Calu3 (cell line): ENCODE measurements around the gene DNAJC7. TPM values are rescaled to one million over a fixed set of nuclear protein-coding genes. Genes with fewer than 3 reads are reported as not detected.
A peak's percentile ranks its signal among the peaks of the same experiment; 100 is the strongest.

ENCODE experiments used
- BruUV-seq: library from RNA; stranded (reverse); fragments of 400-500 nt; replicated peaks from 2 replicates; lab custom pipeline; 2021; lab: Mats Ljungman, UMichigan
- CTCF ChIA-PET: fragments of 300-600 bp; sonication (Branson Sonifier 250); formaldehyde crosslinking; loops from one replicate; lab custom pipeline; 2022; ENCODE audit warnings: antibody characterized with exemption; lab: Charles Lee
- DNase-seq: peaks from one replicate; pipeline ENCODE4 v3.0.0; 2022
- H3K27ac Mint-ChIP-seq: one replicate; pipeline ENCODE4 v1.8.0; 2022; ENCODE audit warnings: mixed read lengths; ENCODE audit not compliant: unreplicated experiment
- H3K27me3 Mint-ChIP-seq: one replicate; pipeline ENCODE4 v1.8.0; 2022; ENCODE audit warnings: mixed read lengths; ENCODE audit not compliant: unreplicated experiment
- H3K36me3 Mint-ChIP-seq: one replicate; pipeline ENCODE4 v1.8.0; 2022; ENCODE audit warnings: mild to moderate bottlenecking, moderate library complexity, mixed read lengths; ENCODE audit not compliant: insufficient read depth, unreplicated experiment
- H3K4me1 Mint-ChIP-seq: one replicate; pipeline ENCODE4 v1.8.0; 2022; ENCODE audit warnings: mild to moderate bottlenecking, low read depth, mixed read lengths; ENCODE audit not compliant: unreplicated experiment
- H3K4me3 Mint-ChIP-seq: one replicate; pipeline ENCODE4 v1.8.0; 2022; ENCODE audit warnings: mild to moderate bottlenecking, low read depth, moderate library complexity, mixed read lengths; ENCODE audit not compliant: unreplicated experiment
- H3K9me3 Mint-ChIP-seq: one replicate; pipeline ENCODE4 v1.8.0; 2022; ENCODE audit warnings: low read depth, mixed read lengths; ENCODE audit not compliant: unreplicated experiment
- CTCF ChIP-seq: fragments of 200-600 bp; IDR thresholded peaks from one replicate; pipeline ENCODE4 v1.8.0; 2022; ENCODE audit warnings: antibody characterized with exemption; ENCODE audit not compliant: unreplicated experiment
- intact Hi-C: fragments of 100-400 bp; cut with micrococcal nuclease; formaldehyde crosslinking; loops from one replicate; pipeline ENCODE4 v1.10.0; 2022; ENCODE audit not compliant: unreplicated experiment
- total RNA-seq: library from RNA; stranded (reverse); gene quantifications from 2 replicates; pipeline ENCODE4 v1.2.3, GENCODE V29; 2022

Gene DNAJC7
- total RNA-seq, 1 experiment from 2014 or later = 184 TPM

- CTCF ChIA-PET = interaction anchor here (1.2 to 1.7 kb wide), 3 partner anchors 17 to 45 kb away, joined by 3 to 7 read pairs (median 5); partner anchors contain the start of gene DNAJC7
- TF ChIP-seq CTCF = no peak
- no TSS peak for BruUV-seq
- Mint-ChIP-seq H3K4me1 (peaks cover 16% of the 10 kb centered on the region), H3K4me3 (no peak overlapping the region), H3K9me3 (no peaks in the 10 kb centered on the region), H3K27ac (peak overlapping the region; percentile 76), H3K27me3 (no peaks in the 10 kb centered on the region), H3K36me3 (peaks cover 97% of the 10 kb centered on the region)
- intact Hi-C loops = no loop called here
- DNase-seq = peak; percentile 51
Measured at GRCh38 chr17:41972571-41973407, 44.5 kb downstream of the DNAJC7 start.

- no peak overlapping the region for H3K4me3 Mint-ChIP-seq
- no peaks in the 10 kb centered on the region for H3K27me3 Mint-ChIP-seq
- BruUV-seq = no TSS peak
- CTCF ChIA-PET = interaction anchor here (1.4 to 1.7 kb wide), 2 partner anchors 18 to 46 kb away, joined by 5 to 7 read pairs; partner anchors contain the start of gene DNAJC7
- intact Hi-C loops = no loop called here
- DNase-seq = no peak
- no peak for TF ChIP-seq CTCF
- H3K9me3 Mint-ChIP-seq = no peaks in the 10 kb centered on the region
- peaks cover 98% of the 10 kb centered on the region for H3K36me3 Mint-ChIP-seq
- H3K4me1 Mint-ChIP-seq = peaks cover 16% of the 10 kb centered on the region
- peak overlapping the region; percentile 76 for H3K27ac Mint-ChIP-seq
Measured at GRCh38 chr17:41971721-41972523, 45.3 kb downstream of the DNAJC7 start.

GRCh38 chr17:41970901-41971331, 46.3 kb downstream of the DNAJC7 start:
- CTCF ChIA-PET = interaction anchor here (1.7 kb wide), 1 partner anchor 47 kb away, joined by 7 read pairs; the partner anchor contains the start of gene DNAJC7
- no TSS peak for BruUV-seq
- no peak overlapping the region for H3K4me3 Mint-ChIP-seq
- no peak for TF ChIP-seq CTCF
- H3K27ac Mint-ChIP-seq = peak overlapping the region; percentile 27
- H3K27me3 Mint-ChIP-seq = no peaks in the 10 kb centered on the region
- H3K9me3 Mint-ChIP-seq = no peaks in the 10 kb centered on the region
- DNase-seq = no peak
- intact Hi-C loops = no loop called here
- peaks cover 17% of the 10 kb centered on the region for H3K4me1 Mint-ChIP-seq
- H3K36me3 Mint-ChIP-seq = peaks cover 98% of the 10 kb centered on the region

- Mint-ChIP-seq H3K36me3 (peaks cover 86% of the 10 kb centered on the region), H3K4me1 (peaks cover 32% of the 10 kb centered on the region), H3K9me3 (no peaks in the 10 kb centered on the region), H3K4me3 (peak overlapping the region; percentile 58), H3K27ac (peak overlapping the region; percentile 51), H3K27me3 (no peaks in the 10 kb centered on the region)
- no peak for TF ChIP-seq CTCF
- no peak for DNase-seq
- intact Hi-C loops = no loop called here
- BruUV-seq = no TSS peak
- CTCF ChIA-PET = interaction anchor here (1.2 to 1.8 kb wide), 2 partner anchors 49 to 51 kb away, joined by 3 to 5 read pairs; partner anchors contain the start of genes DNAJC7 and NKIRAS2
Measured at GRCh38 chr17:41968676-41969075, 48.6 kb downstream of the DNAJC7 start.
